ENCODE data around the gene BTG2.
A peak's percentile ranks its signal among the peaks of the same experiment; 100 is the strongest.

DNA sequence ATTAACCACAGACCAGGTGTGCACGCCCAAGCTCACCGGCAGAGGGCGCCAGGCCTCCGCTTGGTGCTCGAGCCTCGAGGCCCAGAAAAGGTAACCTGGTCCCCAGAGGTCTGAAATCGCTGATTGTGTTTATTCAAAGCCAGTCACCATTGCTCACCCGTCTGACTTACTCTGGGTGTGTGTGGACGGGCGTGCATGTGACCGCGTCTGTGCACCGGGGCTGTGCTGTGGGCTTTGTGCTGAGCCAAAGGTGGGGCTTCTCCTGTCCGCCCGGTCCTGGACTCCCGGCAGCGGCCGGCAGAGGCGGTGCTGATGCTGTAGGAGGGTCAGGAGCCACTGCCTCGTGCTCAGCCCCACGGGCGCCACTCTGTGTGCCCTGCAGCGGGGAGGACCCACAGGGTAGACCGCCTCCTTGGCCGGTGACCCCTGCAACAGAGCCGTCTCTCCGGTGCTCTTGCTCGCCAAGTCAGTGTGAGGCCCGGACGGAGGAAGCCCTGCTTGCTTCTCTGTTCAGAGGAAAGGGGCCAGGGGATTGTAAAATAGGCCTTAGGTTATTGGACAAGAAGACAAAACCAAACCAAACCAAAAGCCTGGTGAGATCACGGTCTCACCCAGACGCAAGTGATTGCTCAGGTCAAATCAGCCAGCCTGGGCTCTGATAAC lies 32.0 kb upstream of the BTG2 start:
- TF ChIP-seq, protein P1, sequence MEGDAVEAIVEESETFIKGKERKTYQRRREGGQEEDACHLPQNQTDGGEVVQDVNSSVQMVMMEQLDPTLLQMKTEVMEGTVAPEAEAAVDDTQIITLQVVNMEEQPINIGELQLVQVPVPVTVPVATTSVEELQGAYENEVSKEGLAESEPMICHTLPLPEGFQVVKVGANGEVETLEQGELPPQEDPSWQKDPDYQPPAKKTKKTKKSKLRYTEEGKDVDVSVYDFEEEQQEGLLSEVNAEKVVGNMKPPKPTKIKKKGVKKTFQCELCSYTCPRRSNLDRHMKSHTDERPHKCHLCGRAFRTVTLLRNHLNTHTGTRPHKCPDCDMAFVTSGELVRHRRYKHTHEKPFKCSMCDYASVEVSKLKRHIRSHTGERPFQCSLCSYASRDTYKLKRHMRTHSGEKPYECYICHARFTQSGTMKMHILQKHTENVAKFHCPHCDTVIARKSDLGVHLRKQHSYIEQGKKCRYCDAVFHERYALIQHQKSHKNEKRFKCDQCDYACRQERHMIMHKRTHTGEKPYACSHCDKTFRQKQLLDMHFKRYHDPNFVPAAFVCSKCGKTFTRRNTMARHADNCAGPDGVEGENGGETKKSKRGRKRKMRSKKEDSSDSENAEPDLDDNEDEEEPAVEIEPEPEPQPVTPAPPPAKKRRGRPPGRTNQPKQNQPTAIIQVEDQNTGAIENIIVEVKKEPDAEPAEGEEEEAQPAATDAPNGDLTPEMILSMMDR (IDR thresholded peaks at IDR 0.05; ENCODE audit: low read length): peak; percentile 99
- TF ChIP-seq EZH2 (optimal IDR thresholded peaks at IDR 0.05; ENCODE audit: low read depth, low read length): no peak
